Stomach (tissue), 4 donors: Measurements from ENCODE around the gene CEACAM7.

Experiments
- CTCF ChIP-seq, 7 experiments: fragments of 450-650 bp in 4 of 7; fragments of 200-600 bp in 3 of 7; sonication (generic) in 3 of 7; IDR thresholded peaks; one replicate each; pipeline ENCODE4 v1.5.1; 2016 to 2019; ENCODE audit warnings: antibody characterized with exemption in 7 of 7, control low read depth in 2 of 7, mild to moderate bottlenecking in 1 of 7
- EP300 ChIP-seq: sonication (generic); formaldehyde crosslinking; IDR thresholded peaks from one replicate; pipeline ENCODE4 v1.6.1; 2017; ENCODE audit warnings: antibody characterized with exemption
- POLR2A ChIP-seq, 4 donors: fragments of 450-650 bp; IDR thresholded peaks; one replicate each; pipeline ENCODE4 v1.6.1; 2016; ENCODE audit warnings: antibody characterized with exemption in 4 of 4, control low read depth in 2 of 4, mild to moderate bottlenecking in 1 of 4, moderate library complexity in 1 of 4
- POLR2AphosphoS5 ChIP-seq, 3 donors: sonication (generic); formaldehyde crosslinking; IDR thresholded peaks; one replicate each; pipeline ENCODE4 v1.6.1; 2016; ENCODE audit warnings: antibody characterized with exemption in 3 of 3

- TF ChIP-seq CTCF (IDR thresholded peaks at IDR 0.05) (no peak), POLR2A (IDR thresholded peaks at IDR 0.05) (no peak), POLR2AphosphoS5 (IDR thresholded peaks at IDR 0.05) (no peak), EP300 (no peak)
Measured at GRCh38 chr19:41670755-41671154, 17.3 kb downstream of the CEACAM7 start.
